GM19239 (cell line): Measurements from ENCODE around the gene FBXL7.

Source experiments
- DNase-seq: peaks from one replicate; pipeline ENCODE4 v3.0.0; 2011; ENCODE audit warnings: low spot score; ENCODE audit not compliant: insufficient read length
- FAIRE-seq: peaks from 2 replicates; lab custom pipeline; 2011; peaks lifted over from hg19 to GRCh38; lab: Jason Lieb, UNC

The FBXL7 gene

GRCh38 chr5:15790446-15791018 is 290.6 kb downstream of the FBXL7 start:
- FAIRE-seq (no peak), DNase-seq (no peak)

DNA sequence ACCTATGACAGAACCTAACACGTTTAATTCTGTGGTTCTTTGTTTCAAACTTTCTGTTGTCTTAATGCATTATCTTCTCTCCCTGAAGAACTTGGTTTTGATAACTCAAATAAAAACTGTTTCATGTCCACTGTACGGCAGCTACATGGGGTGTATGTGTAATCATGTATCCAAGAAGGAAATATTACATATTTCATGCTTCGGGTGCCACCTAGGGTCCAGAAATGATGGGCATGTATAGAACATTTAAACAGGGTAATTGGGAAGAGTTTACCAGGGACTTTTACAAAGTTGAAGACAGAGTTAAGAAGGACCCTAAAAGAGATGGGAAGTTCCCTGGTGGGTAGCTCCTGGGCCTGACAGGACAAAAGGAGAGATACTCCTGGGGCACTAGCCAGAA is 291.3 kb downstream of the FBXL7 start:
- DNase-seq (no peak), FAIRE-seq (no peak)

DNA sequence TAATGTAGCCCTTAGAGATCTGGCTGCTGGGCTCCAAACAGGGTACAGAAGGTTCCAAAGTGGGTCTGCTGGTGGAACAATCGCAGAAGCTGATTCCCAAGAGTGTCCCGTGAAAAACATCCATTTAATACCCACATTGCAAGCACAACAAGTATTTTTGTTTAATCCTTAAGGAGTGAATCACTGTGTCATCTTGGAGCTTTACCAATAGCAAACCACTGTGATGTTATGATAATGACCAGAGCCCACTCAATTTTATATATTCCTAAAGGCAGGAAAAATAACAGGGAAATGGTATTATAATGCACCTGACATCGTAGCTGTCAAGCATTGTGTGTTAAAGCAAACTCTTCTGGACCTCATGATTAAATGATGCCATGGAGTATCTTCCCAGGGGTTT is 291.9 kb downstream of the FBXL7 start:
- FAIRE-seq = no peak
- DNase-seq = no peak

- no peak for FAIRE-seq
- DNase-seq = no peak
These were observed 294.3 kb downstream of the FBXL7 start for GRCh38 chr5:15794052-15794985.

GRCh38 chr5:15796096-15796495 is 296.1 kb downstream of the FBXL7 start:
- FAIRE-seq = no peak
- DNase-seq = no peak

DNA sequence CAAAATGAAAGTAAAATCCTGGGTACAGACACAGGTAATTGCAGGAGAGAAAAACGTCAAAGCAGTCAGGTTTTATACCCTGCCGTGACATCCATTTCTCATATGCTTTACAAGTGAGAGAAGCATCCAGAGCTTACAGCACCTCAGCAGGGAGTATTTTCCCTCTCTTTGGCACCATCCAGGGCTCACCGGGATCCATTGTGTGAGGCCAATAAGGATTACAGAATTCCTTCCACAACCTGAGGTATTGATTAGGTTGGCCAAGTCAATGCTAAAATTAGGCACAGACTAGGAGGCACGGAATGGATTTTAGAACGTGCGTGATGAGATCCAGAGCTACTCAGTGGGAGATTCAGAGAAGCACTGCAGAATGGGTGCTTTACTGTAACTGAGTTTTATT is 296.6 kb downstream of the FBXL7 start:
- DNase-seq (no peak), FAIRE-seq (no peak)

GRCh38 chr5:15797116-15797515 is 297.1 kb downstream of the FBXL7 start:
- DNase-seq (no peak), FAIRE-seq (no peak)

DNA sequence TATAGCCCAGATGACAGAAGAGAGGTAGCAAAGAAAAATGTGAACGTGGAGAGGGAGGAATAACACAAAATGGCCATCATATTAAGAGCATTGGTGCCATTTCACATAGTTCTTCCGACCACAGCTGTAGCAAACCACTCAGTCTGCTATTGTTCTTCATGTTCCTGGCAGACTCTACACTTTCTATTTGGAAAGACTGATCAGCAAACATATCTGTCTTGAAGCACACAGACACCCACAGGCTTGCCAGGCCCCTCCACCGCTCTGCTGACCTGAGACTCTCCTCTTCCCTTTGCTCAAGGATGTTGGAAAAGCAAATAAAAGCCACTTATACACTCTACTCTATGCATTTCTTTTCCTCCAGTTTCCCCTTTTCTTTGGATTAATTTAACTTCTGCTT is 298.0 kb downstream of the FBXL7 start:
- FAIRE-seq (no peak), DNase-seq (no peak)

DNA sequence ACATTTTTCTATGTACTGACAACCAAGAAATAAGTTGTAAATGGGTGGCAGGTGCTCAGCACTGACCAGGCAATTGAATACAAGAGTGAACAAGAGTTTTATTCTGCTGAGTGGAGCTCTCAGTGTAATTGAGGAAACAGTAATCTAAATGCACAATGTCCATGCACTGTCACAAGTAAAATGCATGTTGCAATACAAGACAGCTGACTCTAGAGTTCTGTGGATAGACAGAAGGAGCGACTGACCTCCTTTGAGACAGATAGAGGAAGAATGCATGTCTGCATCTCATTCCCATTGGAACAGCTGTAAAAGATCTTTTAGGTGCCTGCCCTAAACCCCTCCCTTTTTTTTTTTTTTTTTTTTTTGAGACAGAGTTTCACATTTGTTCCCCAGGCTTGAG is 299.0 kb downstream of the FBXL7 start:
- FAIRE-seq (no peak), DNase-seq (no peak)

DNA sequence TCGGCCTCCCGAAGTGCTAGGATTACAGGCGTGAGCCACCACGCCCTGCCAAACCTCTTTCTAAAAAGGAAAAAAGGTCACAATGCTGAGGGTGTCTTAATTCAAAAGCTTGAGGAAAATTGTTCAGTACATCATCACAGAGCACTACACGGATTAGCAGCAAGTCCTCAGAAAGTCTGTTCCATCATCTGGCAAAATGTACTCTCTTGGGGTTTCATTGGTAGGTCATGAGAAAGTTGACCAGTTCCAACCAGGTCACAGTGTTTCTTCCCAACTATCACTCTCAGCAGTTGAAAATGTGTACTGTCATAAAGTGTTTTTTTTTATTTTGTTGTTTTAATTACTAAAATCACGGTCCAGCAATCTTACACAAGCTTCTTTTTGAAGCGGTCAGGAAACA is 299.6 kb downstream of the FBXL7 start:
- FAIRE-seq (no peak), DNase-seq (no peak)

GRCh38 chr5:15803280-15803679 is 303.3 kb downstream of the FBXL7 start:
- DNase-seq (no peak), FAIRE-seq (no peak)

DNA sequence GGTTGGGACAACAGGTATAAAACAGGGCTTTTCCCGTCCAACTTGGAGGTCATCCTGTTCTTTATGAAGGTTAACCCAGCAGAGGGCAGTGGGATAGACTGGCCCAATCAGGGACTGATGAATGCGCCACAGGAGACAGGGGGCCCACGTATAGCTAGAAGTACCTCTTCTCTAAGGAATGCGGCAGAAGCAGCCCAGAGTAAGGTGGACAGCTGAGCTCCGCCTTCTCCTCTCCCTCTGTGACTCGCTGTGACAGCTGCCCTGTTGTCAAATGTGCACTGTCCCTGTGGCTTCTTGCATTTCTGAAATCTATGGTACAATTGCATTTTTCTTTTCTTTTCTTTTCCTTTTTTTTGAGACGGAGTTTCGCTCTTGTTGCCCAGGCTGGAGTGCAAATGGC is 306.6 kb downstream of the FBXL7 start:
- DNase-seq = no peak
- no peak for FAIRE-seq

DNA sequence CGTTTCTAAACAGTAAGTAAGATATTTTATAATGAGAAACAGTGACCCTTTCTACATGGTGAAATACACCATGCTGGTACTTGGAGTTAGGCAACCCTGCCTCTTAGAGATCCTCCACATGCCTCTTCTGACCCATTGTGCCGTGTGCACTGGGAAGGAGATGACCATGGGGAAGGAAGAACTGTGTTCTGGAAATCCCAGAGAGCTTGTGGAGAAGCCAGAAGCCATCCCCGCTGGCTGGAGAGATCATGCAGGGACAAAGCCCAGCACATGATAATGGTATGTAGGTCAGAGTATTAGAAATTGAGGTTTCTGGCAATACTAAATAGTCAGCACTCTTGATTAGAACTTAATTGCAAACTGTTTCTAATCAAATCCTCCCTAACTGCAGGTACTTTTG is 307.3 kb downstream of the FBXL7 start:
- FAIRE-seq (no peak), DNase-seq (no peak)

GRCh38 chr5:15807871-15808270 is 307.9 kb downstream of the FBXL7 start:
- no peak for FAIRE-seq
- DNase-seq = no peak

DNA sequence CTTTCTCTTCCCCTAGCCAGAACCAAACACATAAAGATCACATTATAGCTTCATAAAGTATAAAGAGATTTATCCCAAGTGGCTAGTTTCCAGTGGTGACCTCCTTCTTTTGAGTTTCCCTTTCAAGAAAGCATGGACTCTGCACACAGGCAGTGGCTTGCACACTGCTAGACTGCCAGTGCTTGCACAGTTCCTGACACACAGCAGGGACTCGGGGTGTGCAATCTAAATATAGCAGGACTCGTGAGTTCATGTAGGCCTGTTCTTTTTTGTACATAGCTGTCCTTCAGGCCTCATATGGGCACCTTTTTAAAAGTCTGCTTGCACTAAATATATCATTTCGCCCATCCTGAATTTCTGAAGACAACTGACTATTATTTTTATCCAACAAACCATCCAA is 308.6 kb downstream of the FBXL7 start:
- FAIRE-seq (no peak), DNase-seq (no peak)

- no peak for DNase-seq
- FAIRE-seq = no peak
These were observed 319.6 kb downstream of the FBXL7 start for GRCh38 chr5:15819617-15820016.

DNA sequence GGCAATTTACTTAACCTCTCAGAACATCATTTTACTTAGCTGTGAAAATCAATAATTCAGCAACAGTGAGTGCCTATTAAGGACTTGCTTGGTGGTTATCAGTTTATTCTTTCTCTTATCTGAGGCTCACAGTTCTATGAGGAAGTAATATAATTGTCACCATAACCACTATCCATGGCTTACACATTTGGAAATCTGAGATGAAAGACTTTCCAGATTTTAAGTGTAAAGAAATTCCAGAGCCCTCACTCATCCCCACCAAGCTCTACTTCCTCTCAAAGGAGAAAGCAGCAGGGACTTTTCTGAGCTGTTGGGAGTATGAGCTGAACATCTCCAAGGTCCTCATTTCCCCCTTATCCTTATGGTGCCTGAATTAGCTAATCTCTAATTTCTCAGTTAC is 321.5 kb downstream of the FBXL7 start:
- no peak for DNase-seq
- FAIRE-seq = no peak

- no peak for DNase-seq
- FAIRE-seq = no peak
These were observed 323.4 kb downstream of the FBXL7 start for GRCh38 chr5:15823398-15823797.

GRCh38 chr5:15827741-15828140 is 327.8 kb downstream of the FBXL7 start:
- FAIRE-seq = no peak
- no peak for DNase-seq

- DNase-seq (no peak), FAIRE-seq (no peak)
These were observed 331.4 kb downstream of the FBXL7 start for GRCh38 chr5:15831408-15831807.

GRCh38 chr5:15833365-15833764 is 333.4 kb downstream of the FBXL7 start:
- DNase-seq (no peak), FAIRE-seq (no peak)
